ENCODE data around the gene KCNJ4.
"Not testable (repeated sequence)": the region's sequence is repeated elsewhere in the genome, so short reads cannot be mapped to it uniquely, and the experiment has no call there.

Gene KCNJ4

DNA sequence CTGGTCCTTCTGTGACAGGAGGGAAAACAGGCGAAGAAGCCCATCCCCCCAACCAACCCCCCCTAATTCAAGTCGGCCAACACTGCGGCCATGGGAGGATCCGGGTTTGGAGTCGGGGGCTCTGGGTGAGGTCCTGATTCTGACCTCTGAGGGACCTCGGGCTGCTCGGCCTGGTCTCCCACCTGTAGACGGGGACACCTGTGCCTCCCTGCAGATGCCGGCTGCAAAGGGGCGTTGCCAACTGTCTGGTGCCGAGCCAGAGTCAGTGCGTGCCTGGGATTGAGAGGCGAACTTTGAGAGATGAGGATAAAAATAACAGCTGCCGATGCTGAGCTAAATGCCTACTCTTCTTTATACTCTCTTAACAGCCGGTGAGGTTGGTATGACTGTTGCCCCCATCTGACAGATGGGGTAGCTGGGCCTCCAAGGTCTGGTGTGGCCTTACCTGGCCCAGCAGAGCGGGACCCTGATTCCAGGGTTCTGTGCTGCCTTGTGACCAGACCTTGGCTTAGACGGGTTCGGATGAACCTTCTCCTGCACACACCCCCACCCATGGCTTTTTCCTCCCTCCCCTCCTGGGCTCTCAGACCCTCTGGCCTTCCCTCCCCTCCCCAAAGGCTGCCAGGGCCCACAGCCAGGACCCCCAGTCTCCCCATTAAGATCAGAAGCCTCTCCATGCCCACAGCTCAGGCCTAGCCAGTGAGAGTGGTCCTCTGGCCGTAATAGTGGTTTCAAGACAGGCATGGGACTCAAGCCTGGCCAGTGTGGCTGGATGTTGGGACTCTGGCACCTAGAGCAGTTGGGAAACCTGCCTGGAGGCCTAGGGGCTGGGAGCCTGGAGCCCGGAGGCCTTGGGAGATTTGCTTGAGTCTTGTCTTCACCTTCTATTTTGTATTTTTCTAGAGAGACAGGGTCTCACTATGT is 41.7 kb downstream of the KCNJ4 start:
- no peak for DNase-seq (ENCODE audit: low read depth in 3 of 3)

DNA sequence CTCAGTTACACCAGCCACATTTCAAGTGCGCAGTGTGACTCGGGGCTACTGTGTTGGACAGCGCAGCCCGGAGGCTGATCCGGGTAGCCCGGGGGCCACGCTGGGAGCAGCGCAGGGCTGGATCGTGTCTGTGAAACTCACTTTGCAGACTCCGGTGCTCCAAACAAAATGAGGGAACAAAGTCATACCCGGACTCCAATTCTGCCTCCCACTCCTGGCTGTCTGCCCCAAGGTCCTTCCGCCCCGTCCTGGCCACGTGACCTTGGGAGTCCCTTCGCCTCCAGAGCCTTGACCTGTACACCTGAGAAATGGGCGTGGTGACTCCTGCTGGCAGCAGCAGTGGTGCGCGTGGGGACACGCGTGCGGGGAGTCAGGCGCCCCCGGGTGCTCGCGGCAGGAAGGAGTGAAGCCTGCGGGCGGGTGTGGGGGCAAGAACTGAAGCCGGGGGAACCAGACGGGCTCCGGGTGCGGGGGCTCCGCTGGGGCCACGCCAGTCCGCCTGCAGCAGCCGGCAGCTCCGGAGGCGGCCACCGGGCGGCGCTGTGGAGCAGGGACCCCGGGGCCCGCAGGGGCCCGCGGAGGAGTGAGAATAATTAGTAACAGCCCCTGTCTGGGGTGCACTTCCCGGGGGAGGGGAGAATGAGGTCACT is 42.4 kb downstream of the KCNJ4 start:
- DNase-seq (ENCODE audit: low read depth in 3 of 3) = peak in 1 of 3 donors; percentile 37

DNA sequence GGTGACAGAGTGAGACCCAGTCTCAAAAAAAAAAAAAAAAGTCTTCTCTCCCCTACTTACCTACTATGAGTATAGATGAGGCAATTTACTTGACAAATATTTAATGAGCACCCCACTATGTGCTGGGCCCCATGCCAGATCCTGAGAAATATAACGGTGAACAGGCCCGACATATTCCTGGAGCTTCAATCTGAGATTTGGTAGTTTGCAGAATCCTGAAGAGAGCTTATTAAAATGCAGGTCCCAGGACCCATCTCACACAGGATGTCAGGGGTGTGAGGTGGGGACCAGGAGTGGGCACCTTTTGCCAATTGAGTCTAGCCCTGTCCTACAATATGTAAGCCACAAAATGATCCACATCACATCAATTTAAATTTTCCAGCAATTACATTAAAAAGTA is 44.0 kb downstream of the KCNJ4 start:
- no peak for DNase-seq (ENCODE audit: low read depth in 3 of 3)

DNA sequence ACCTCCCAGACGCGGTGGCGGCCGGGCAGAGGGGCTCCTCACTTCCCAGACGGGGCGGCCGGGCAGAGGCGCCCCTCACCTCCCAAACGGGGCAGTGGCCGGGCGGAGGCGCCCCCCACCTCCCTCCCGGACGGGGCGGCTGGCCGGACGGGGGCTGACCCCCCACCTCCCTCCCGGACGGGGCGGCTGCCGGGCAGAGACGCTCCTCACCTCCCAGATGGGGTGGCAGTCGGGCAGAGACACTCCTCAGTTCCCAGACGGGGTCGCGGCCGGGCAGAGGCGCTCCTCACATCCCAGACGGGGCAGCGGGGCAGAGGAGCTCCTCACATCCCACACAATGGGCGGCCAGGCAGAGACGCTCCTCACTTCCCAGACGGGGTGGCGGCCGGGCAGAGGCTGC is 45.1 kb downstream of the KCNJ4 start:
- not testable (repeated sequence) for DNase-seq (ENCODE audit: low read depth in 3 of 3)

DNA sequence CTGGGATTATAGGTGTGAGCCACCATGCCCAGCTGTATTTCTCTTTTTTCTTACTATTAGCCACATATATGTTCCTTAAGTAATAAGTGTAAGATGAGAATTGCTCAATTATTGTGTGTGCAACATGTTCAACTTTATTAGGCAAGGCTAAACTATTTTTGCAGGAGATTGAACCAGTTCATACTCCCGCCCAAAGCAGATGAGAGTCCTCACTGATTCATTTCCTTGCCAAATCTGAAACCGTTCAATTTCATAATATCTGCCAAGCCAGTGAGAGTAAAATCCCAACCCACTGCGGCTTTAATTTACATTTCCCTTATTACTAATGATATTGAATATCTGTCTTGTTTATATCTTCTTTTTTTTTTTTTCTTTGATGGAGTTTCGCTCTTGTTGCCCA is 48.4 kb downstream of the KCNJ4 start:
- no peak for DNase-seq (ENCODE audit: low read depth in 3 of 3)

DNA sequence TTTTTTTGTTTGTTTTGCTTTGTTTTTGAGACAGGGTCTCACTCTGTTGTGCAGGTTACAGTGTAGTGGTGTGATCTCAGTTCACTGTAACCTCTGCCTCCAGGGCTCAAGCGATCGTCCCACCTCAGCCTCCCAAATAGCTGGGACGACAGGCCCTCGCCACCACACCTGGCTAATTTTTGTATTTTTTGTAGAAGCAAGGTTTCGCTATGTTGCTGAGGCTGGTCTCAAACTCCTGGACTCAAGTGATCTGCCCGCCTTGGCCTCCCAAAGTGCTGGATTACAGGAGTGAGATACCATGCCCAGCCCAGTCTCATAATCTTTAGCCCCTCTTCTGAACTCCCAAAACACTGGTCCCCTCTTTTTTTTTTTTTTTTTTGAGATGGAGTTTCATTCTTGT is 50.6 kb downstream of the KCNJ4 start:
- no peak for DNase-seq (ENCODE audit: low read depth in 3 of 3)

DNA sequence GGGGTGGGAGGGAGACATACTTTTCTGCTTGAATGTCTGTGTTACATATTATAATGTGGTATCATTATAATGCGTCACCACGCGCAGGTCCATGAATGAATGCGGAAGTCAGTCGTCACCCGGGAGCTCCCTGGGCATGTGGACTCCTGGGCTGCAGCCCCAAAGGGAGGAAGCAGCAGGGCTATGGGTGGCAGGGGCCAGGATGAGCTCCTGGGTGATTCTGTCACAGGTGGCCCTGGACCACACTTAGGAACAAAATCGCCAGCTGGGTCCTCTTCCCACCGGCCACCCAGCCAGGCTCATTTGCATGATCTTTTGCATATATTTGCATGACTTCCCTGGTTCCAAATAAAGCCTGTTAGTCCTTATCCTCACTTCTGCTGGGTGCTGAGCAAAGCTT is 51.2 kb downstream of the KCNJ4 start:
- DNase-seq (ENCODE audit: low read depth in 3 of 3) = no peak

DNA sequence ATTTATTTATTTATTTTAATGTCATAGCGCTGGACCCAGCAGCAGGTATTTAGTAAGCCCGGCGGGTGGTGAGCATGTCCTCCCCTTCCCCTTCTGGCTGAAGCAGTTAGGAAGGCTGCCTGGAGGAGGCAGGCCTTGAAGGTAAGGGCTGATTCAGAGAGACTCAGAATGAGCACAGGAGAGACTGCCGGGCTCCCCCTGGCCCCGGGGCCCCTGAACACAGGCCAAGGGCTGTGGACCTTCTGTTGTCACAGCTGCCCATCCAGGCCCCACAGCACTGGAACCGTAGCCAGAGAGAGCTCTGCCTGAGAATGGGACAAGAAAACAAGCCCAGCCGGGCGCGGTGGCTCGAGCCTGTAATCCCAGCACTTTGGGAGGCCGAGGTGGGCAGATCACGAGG is 52.8 kb downstream of the KCNJ4 start:
- DNase-seq (ENCODE audit: low read depth in 3 of 3) = no peak

DNA sequence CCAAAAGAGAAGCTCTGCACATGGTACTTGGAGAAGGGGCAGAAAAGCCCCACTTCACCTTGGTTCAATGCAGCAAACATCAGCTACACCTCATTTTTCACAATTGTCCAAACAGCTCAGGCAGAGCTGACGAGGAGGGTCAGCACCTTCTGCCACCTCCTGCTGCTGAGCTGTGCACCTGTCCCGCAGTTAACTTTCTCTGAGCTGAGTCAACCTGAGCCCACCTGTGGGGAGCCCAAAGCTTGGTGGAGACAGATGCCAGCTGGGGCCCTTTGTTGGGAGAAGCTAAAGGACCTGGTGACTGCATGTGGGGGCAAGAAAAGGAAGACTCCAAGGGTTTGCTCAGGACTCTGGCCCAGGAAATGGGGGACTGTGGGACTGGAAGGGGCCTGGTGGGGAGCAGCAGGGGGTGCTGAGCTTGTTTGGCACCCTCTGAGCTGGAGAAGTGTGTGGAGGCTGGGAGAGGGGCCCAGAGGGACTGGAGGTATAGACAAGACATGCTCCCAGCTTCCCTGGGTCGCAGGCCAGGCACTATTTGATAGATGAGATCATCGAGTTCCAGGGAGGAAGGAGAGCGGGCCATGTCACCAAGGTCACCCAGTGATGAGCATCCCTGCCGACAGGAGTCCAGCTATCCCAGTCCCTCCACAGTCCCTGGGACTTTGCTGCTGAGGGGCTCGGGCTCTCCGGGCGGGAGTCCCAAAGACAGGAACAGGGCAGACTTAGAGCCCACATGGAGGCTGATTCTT is 53.5 kb downstream of the KCNJ4 start:
- DNase-seq (ENCODE audit: low read depth in 3 of 3) = no peak

DNA sequence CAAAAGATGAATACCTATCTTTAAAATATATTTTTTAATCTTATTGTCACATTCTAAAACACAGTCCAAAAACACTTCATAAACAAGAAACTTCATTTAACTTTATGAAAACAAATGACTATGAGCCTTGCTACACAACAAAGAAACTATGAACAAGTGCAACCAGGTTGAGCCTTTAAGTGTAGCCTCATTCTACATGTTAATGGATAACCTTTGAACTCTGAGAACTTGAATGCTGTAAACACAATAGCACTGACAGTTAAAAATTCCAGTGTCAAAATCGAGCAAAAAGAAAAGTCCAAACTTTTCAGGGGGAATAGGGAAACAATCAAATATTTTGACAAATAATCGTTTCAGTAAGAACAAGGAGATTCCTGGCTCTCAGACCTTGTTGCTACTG is 54.7 kb downstream of the KCNJ4 start:
- DNase-seq (ENCODE audit: low read depth in 3 of 3) = not testable (repeated sequence)

DNA sequence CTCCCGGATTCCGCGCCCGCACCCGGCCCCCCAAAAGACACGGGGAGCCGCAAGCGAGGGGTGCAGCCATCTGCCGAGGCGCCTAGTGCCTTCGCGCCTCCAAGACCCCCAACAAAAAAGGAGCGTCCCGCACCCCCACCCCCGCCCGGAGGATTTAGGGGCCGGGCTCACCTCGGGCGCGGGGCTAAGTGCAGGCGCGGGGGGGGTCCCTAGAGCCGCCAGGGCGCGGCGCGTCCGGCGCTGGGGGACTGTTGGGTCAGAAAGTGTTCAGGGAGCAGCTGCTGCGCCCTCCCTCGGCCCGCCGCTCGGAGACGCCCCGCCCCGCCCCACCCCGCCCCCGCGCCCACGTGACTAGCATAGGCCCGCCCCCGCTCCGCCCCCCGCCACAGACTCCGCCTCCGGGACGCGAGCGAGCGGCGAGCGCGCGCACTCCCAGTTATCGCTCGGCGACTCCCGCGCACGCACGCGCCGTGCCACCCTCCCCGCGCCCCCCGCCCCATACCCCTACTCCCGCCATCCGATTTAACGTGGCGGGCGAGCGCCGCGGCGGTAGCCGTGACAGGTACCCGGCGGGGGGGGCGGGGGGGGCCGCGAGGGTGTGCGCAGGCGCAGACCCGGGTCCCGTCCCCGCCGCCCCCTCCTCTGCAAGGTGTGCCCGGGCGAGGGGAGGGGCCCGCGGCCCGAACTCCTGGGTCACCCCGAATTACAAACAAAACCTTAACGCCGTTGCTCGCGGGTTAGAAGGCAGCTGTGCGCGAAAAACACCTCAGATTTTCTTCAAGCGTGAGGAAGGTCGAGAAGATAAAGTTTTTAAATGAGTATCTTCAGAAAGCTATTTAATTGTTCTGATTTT is 56.2 kb downstream of the KCNJ4 start:
- peak; percentile 68 to 83 (median 75) for DNase-seq (ENCODE audit: low read depth in 3 of 3)

DNA sequence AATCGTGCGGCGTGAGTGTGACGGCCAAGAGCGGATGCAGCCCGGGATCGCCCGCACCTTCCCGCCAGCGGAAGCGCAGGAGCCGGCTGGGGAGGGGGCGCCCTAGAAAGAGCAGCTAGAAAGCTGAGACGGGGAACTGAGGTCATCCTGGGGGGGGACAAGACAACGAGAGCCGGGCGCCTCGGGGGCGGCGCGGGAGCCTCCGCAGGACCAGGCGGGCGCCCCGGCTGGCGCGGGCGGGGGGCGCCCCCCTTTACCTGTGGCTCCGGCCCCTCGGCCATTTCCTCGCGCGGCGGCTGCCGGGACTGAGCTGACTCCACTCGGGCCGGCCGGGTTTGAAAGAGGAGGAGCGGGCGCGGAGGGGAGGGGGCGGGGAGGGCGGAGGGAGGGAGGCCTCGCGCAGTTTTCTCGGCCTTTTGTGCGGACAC is 56.8 kb downstream of the KCNJ4 start:
- peak in 1 of 3 donors; percentile 38 for DNase-seq (ENCODE audit: low read depth in 3 of 3)

DNA sequence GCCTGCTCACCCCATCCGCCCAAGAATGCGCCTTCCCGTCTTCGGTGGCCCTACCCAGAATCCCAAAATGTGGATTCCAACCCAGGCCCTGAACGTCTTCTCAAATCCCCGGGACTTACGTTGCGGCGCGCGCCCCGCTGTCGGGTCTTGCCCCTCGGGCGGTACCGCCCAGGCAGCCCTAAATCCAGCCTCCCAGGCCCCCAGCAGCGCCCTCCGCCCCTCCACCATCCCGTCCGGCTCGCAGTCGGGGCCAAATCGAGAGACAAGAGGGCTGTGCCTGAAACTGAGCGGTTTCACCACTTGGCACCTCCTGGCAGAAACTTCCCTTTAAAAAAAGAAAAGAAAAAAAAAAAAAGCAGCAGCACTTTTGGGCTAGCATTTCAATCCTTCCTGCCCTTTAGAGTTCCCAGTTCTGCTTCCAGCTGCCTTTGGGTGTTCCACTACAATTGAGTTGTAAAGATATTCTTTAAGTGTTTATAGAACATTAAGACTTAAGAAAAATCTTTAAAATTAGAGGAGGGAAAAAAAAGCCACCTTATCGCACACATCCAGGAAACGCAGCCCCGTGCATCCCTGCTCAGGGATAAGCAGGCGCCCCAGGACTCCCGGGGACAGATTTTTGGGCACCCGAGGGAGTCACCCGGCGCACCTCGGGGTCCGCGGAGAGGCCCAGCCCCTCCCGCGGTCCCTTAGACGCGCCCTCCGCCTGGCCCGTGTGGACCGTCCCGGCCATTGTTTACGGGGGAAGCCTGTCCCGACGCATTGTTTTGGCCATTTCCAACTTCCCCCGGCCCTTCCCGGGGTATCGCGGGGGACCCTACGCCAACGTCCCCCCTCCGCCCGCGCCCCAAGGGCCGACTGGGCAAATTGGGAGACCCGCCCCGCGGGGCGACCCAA is 57.6 kb downstream of the KCNJ4 start:
- no peak for DNase-seq (ENCODE audit: low read depth in 3 of 3)

DNA sequence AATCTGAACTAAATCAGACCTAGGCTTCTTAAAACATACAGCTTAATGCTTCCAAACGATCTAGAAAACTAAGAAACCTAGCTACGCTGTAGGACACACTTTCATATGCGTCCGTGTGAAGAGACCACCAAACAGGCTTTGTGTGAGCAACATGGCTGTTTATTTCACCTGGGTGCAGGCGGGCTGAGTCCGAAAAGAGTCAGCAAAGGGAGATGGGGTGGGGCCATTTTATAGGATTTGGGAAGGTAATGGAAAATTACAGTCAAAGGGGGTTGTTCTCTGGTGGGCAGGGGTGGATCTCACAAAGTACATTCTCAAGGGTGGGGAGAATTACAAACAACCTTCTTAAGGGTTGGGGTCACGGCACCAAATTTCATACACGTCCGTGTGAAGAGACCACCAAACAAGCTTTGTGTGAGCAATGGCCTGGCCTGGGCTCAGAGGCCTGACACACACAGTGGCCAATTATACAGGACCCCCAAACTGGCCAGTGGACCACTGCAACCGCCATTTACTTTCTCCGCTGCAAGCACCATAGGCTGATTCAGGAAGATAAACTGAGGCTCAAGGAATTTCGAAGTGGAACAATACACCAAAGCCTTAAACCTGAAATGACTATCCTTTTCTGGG is 58.4 kb downstream of the KCNJ4 start:
- not testable (repeated sequence) for DNase-seq (ENCODE audit: low read depth in 3 of 3)

DNA sequence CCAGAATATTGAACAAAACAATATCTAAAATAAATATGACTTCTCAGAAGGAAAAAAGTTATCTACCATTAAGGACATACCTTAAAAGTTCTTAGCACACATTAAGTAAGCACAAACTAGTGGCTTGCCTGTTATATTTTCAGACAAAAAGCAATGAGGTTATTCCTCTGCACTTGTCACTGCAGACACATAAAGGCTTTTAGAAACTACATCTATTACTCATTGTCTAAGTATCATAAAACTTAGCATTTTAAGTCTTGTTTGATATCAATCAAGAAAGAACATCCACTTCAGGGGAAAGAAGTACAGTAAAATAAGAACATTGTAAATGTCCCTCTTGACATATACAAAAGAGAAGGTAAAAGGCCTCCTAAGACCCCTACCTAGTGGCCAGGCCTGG is 59.1 kb downstream of the KCNJ4 start:
- not testable (repeated sequence) for DNase-seq (ENCODE audit: low read depth in 3 of 3)

DNA sequence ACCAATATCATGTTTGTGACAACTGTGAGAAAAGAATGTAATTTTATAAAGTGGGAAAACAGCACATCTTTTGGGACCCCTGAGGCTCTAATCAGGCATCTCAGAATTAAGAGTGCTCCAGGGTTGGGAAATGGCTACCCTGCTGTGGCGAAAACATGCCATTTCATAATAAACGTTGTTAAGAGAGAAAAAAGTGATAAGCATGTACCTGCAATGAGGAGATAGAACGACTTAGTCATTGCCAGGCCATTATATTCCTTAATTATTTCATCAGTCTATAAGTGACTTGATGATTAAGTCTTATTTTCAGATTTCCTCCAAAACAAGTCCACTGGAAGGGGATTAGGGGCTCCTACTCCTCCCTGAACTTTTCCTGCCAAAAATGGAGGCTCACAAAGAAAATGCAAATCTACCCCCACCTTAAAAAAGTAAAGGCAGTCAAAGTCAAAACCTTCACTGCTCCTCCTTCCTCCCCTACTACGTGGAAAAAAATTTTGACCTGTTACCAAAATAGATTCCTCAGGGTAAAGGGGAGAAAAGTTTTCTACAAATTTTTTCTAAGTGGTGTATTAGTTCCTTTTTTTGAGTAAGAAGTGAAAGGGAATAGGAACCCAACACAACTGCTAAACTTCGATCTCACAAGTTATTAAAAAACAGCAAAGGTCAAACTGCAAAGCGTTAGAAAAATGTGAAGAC is 59.9 kb downstream of the KCNJ4 start:
- not testable (repeated sequence) for DNase-seq (ENCODE audit: low read depth in 3 of 3)

DNA sequence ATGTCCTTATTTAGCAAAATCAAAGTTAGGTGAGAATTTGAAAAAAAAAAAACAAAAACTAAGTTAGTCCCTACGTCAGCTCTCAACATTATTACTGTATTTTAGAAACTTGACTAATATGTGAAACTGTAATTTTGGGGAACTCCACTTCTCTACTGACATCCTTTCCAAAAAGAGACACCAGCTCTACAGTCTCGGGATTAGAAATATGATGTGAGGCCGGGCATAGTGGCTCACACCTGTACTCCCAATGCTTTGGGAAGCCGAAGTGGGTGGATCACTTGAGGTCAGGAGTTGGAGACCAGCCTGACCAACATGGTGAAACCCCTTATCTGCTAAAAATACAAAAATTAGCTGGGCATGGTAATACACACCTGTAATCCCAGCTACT is 65.6 kb downstream of the KCNJ4 start:
- not testable (repeated sequence) for DNase-seq (ENCODE audit: low read depth in 3 of 3)

DNA sequence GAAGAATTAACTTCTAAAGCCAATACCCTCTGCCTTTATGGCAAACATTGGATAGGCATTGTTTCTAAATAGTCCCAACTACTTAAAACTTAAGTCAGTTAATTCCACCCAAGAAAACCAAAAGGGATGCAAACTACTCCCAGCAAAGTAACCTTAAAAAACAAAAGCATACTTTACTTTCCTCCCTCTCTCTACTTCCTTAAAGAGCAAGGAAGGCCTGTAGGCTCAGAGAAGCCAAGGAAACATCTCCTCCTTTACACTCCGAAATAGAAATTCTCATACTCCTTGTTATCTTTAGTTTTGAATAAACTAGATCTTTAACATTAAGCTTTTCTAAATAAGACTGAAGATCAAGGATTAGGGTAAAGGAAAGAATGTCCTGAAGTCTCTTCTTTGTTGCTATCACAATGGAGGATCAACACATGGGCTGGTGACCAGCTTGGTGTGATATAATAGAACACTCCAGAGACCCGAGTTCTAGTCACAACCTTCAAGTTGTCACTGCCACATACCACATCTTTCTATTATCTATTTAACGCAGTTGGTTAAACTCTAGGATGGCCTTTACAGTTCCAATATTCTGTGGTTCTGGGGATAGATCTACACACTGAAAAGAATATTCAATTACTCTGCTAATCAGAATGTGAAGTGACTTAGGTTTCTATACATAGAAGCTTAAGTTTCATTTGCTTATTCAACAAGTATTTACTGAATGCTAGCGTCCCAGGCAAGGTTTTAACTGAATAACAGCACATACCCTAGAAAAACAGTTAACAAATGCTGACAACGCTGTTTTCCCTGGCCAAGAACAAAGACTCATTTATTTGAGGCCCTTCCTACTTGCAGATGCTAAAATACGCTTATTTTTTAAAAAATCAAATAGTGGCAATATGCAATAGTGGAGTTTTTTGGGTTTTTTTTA is 66.2 kb downstream of the KCNJ4 start:
- not testable (repeated sequence) for DNase-seq (ENCODE audit: low read depth in 3 of 3)

Measured in stimulated activated CD4-positive, alpha-beta T cell treated with anti-CD3 and anti-CD28 coated beads, TNF-alpha, amount 100 ng/mL, for 48 hours (primary cell).